ENCODE results near the gene GRM1. TPM values are rescaled to one million over a fixed set of nuclear protein-coding genes. Genes with fewer than 3 reads are reported as not detected.

GRM1 gene
- total RNA-seq, 1 donor from 2014 or later = under 0.01 TPM

GRCh38 chr6:146388736-146389364 is 360.0 kb downstream of the GRM1 start:
- DNase-seq (ENCODE audit: low read depth) = no peak
- H3K36me3 ChIP-seq (ENCODE audit: control insufficient read depth, insufficient read depth, low read length) = no peaks in the 10 kb centered on the region
- no peak overlapping the region for H3K4me3 ChIP-seq (ENCODE audit: low read depth, low read length)
- TF ChIP-seq, protein P1, sequence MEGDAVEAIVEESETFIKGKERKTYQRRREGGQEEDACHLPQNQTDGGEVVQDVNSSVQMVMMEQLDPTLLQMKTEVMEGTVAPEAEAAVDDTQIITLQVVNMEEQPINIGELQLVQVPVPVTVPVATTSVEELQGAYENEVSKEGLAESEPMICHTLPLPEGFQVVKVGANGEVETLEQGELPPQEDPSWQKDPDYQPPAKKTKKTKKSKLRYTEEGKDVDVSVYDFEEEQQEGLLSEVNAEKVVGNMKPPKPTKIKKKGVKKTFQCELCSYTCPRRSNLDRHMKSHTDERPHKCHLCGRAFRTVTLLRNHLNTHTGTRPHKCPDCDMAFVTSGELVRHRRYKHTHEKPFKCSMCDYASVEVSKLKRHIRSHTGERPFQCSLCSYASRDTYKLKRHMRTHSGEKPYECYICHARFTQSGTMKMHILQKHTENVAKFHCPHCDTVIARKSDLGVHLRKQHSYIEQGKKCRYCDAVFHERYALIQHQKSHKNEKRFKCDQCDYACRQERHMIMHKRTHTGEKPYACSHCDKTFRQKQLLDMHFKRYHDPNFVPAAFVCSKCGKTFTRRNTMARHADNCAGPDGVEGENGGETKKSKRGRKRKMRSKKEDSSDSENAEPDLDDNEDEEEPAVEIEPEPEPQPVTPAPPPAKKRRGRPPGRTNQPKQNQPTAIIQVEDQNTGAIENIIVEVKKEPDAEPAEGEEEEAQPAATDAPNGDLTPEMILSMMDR (IDR thresholded peaks at IDR 0.05; ENCODE audit: insufficient read depth, low read length, poor library complexity, severe bottlenecking) = no peak
- no peaks in the 10 kb centered on the region for H3K27me3 ChIP-seq (ENCODE audit: control insufficient read depth, insufficient read depth, low read length)

DNA sequence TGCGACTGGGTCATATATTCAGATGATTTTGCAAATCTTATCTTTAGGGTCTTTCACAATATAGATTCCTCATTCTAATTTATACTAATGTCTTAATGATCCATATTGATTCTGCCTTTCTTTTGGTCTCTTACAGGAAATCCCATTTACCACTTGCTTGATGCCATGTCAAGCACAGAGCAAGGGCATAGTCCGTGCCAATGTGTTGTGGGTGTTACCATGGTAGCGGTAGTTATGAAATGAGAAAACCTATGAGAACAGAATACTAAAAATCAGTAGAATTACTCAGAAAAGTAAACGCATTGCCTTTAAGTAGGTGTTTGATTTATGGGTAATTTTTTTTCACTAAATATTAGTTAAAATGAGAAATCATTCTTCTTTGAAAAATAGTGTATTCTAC is 360.9 kb downstream of the GRM1 start:
- TF ChIP-seq, protein P1 (IDR thresholded peaks at IDR 0.05; ENCODE audit: insufficient read depth, low read length, poor library complexity, severe bottlenecking) = no peak
- no peak overlapping the region for H3K4me3 ChIP-seq (ENCODE audit: low read depth, low read length)
- H3K36me3 ChIP-seq (ENCODE audit: control insufficient read depth, insufficient read depth, low read length) = no peaks in the 10 kb centered on the region
- no peak for DNase-seq (ENCODE audit: low read depth)
- H3K27me3 ChIP-seq (ENCODE audit: control insufficient read depth, insufficient read depth, low read length) = no peaks in the 10 kb centered on the region

GRCh38 chr6:146397638-146398037 is 368.8 kb downstream of the GRM1 start:
- no peak overlapping the region for H3K4me3 ChIP-seq (ENCODE audit: low read depth, low read length)
- no peak for DNase-seq (ENCODE audit: low read depth)
- no peaks in the 10 kb centered on the region for H3K36me3 ChIP-seq (ENCODE audit: control insufficient read depth, insufficient read depth, low read length)
- H3K27me3 ChIP-seq (ENCODE audit: control insufficient read depth, insufficient read depth, low read length) = no peaks in the 10 kb centered on the region
- TF ChIP-seq, protein P1 (IDR thresholded peaks at IDR 0.05; ENCODE audit: insufficient read depth, low read length, poor library complexity, severe bottlenecking) = no peak

GRCh38 chr6:146402476-146402875 is 373.6 kb downstream of the GRM1 start:
- no peak overlapping the region for H3K4me3 ChIP-seq (ENCODE audit: low read depth, low read length)
- no peaks in the 10 kb centered on the region for H3K27me3 ChIP-seq (ENCODE audit: control insufficient read depth, insufficient read depth, low read length)
- DNase-seq (ENCODE audit: low read depth) = no peak
- TF ChIP-seq, protein P1 (IDR thresholded peaks at IDR 0.05; ENCODE audit: insufficient read depth, low read length, poor library complexity, severe bottlenecking) = no peak
- H3K36me3 ChIP-seq (ENCODE audit: control insufficient read depth, insufficient read depth, low read length) = no peaks in the 10 kb centered on the region

- no peaks in the 10 kb centered on the region for H3K27me3 ChIP-seq (ENCODE audit: control insufficient read depth, insufficient read depth, low read length)
- no peaks in the 10 kb centered on the region for H3K36me3 ChIP-seq (ENCODE audit: control insufficient read depth, insufficient read depth, low read length)
- TF ChIP-seq, protein P1 (IDR thresholded peaks at IDR 0.05; ENCODE audit: insufficient read depth, low read length, poor library complexity, severe bottlenecking) = no peak
- DNase-seq (ENCODE audit: low read depth) = no peak
- no peak overlapping the region for H3K4me3 ChIP-seq (ENCODE audit: low read depth, low read length)
Measured at GRCh38 chr6:146408583-146408982, 379.7 kb downstream of the GRM1 start.

All from kidney epithelial cell (primary cell).